ENCODE data around the gene KRT20.

DNA sequence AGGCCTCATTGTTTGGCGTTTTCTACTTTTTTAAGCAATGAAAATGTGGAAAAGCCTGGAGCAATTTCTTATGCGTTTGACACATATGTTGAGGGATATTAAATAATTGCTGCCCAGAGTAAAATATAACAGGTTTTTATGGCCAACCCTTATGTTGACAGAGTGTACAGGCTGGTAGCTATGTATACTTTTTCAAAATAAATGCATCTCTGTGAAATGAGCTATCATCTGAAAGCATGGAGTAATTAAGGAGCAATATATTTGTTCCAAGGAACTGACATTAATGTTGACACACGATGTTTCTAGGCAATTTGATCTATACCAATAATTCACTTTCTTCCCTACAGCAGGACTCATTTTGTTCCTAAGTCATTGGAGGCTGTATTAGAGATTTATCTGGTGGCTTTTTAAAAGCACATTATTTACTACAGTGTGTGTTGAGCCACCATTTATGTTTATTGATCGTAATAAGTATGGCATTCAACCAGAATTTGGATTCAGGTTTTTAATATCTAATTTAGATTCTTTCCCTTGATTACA is 11.9 kb upstream of the KRT20 start:
- TF ChIP-seq, protein P1, sequence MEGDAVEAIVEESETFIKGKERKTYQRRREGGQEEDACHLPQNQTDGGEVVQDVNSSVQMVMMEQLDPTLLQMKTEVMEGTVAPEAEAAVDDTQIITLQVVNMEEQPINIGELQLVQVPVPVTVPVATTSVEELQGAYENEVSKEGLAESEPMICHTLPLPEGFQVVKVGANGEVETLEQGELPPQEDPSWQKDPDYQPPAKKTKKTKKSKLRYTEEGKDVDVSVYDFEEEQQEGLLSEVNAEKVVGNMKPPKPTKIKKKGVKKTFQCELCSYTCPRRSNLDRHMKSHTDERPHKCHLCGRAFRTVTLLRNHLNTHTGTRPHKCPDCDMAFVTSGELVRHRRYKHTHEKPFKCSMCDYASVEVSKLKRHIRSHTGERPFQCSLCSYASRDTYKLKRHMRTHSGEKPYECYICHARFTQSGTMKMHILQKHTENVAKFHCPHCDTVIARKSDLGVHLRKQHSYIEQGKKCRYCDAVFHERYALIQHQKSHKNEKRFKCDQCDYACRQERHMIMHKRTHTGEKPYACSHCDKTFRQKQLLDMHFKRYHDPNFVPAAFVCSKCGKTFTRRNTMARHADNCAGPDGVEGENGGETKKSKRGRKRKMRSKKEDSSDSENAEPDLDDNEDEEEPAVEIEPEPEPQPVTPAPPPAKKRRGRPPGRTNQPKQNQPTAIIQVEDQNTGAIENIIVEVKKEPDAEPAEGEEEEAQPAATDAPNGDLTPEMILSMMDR (IDR thresholded peaks at IDR 0.05; ENCODE audit: extremely low read depth in 1 of 2, insufficient read depth in 1 of 2, low read depth in 1 of 2, low read length in 2 of 2): no peak
- TF ChIP-seq EZH2 (IDR thresholded peaks at IDR 0.05; ENCODE audit: borderline replicate concordance, low read depth, low read length, severe bottlenecking): no peak

All from endothelial cell of umbilical vein (primary cell).